NCI-H2196 treated with DMSO at 0.1 percent for 48 hours (cell line): ENCODE results near the gene SEC16A.

ENCODE experiments used
- DNase-seq: peaks from one replicate; lab custom pipeline; 2025; ENCODE audit not compliant: unreplicated experiment; lab: John Stamatoyannopoulos, UW

The SEC16A gene

DNA sequence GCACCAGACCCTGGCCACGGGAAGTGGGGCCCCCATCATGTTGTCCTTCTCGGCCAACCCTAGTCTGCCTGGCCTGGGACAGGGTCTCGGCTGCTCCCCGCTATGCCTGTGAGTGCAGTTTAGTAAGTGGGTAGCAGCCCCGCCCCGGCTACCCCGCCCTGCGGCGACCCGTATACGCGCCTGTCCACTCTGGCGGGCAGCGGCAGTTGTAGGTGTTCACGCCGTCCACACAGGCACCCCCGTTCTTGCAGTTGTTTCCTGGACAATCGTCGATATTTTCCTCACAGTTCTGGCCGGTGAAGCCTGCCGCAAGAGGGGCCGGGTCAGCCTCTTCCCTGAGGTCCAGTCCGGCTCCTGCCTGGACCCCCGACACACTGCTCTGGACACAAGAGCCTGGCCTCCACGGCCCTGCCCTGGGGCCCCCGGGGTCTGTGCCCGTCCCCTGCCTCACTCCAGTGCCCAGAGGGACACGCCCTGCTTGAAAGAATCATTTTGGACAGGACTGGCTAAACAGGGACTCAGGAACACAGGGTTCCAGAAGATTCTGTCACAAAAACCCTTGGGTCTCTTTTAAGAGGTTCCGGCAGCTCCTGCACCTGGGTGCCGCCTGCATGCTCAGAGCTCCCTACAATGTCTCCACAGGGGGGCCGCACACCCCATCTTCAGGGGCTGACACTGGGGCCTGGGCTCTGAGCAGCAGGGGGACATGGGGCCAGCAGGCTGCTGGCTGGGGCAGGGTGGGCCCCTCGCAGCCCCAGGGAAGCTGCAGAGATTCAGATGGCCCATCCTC lies 36.6 kb upstream of the SEC16A start:
- no peak for DNase-seq

DNA sequence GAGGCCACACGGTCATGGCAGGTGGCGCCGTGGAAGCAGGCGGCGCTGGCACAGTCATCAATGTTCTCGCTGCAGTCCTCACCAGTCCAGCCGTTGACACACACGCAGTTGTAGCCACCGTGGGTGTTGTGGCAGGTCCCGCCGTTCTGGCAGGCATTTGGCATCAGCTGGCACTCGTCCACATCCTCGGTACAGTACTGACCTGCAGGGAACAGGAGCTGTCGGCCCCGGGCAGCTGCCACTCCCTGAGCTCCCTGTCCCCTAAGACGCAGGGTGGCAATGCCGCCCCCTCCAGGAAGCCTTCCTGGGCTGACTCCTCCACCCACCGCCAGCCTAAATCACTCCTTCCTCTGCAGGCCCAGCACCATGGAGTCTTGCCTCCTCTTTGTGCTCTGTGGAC lies 35.8 kb upstream of the SEC16A start:
- DNase-seq, result no peak

DNA sequence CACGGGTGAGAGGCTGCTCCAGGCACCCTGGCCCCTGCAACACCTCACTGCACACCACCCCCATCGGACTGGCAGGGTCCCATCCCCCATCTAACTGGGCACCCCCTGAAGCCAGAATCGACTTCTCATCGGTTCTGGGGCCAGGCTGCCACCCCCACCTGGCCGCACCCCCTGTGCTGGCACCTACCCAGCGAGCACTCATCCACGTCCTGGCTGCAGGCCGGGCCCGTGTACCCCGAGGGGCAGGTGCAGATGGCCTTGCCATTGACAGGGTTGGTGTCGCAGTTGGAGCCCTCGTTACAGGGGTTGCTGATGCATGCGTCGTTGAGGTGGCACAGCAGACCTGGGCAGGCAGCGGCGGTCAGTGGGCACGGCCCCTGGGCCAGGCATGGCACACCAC lies 35.1 kb upstream of the SEC16A start:
- DNase-seq, result no peak

DNA sequence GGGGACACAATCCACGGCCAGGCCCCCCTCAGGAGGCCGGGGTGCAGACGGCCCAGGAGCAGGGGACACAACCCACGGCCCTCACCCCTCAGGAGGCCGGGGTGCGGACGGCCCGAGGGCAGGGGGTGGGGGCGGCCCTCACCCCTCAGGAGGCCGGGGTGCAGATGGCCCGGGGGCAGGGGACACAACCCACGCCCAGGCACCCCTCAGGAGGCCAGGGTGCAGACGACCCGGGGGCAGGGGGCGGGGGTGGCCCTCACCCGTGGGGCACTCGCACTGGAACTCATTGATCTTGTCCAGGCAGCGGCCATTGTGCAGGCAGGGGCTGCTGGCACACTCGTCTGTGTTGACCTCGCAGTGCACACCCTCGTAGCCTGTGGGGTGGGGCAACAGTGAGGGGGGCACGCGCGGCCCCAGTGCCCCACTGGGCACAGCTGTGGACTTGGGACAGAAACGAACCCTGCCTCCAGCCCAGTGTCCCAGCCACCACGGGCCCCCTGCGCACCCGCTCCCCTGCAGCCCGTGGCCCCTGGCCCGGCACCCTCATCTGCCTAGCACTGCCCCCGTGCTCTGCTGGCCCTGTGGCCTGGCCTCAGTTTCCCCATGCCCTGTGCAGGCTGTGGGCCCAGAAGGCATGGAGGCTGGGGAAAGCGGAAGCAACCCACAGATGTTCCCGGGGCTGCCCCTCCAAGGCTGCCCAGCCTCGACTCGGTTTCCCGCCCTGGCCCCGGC lies 34.3 kb upstream of the SEC16A start:
- DNase-seq, result no peak

DNA sequence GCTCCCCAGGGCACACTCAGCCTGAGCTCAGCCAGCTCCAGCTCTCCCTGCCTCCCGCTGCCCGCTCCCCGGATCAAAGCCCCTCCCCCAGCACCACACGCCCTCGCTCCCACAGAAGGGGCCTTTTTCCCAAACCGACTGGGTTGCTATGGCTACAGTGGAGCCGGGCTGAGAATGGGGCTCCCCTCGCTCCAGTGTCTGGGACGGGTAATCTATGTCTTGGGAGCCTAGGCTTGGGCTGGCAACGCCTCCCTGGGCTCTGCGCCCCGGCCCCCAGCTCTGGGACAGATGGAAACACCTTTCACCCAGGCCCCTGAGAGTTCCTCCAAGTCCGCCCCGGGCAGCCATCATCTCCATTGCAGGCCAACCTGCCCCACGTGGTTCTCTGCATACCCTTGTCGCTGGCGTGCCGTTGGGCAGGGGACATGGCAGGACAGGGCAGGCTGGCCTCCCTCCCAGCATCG lies 33.4 kb upstream of the SEC16A start:
- DNase-seq, result no peak

DNA sequence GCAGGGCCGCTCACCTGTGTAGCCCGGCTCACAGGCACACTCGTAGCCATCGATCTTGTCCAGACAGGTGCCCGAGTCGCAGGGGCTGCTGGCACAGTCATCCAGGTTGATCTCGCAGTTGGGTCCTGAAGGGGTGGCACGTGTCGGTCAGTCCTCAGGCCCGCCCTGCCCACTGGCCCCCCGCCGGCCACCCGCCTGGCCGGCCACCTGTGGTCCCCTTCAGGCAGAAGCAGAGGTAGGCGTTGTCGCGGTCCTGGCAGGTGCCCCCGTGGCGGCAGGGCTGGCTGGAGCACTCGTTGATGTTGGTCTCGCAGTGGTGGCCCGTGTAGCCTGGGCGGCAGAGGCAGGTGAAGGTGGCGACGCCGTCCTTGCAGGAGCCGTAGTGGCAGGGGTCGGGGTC lies 32.4 kb upstream of the SEC16A start:
- no peak for DNase-seq

DNA sequence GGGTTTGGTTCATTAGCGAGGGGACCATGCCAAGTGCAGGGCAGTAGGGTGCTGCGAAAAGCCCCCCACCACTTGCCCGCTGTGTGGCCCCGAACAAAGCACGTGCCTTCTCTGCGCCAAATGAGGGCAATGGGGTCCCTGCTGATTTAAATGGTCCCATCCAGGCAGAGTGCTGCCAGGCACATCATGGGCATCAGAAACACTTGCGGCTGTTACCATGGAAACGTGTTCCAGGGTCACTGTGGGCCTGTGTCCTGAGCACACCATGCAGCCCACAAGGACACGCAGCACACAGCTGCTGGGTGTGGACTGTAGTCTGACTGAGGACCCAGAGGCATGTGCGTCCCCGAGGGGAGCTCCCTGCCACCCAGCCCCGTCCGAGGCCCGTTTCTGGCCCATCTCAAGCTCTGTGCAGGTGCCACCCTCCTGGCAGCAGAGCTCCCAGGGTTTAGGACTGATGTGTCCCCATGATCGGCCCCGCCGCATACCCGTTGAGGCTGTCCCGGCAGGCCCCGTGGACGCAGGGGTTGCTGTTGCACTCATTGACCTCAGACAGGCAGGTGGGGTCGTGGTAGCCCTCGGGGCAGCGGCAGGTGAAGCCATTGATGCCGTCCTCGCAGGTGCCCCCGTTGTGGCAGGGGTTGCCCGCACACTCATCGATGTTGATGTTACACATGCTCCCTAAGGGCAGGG lies 31.3 kb upstream of the SEC16A start:
- no peak for DNase-seq

DNA sequence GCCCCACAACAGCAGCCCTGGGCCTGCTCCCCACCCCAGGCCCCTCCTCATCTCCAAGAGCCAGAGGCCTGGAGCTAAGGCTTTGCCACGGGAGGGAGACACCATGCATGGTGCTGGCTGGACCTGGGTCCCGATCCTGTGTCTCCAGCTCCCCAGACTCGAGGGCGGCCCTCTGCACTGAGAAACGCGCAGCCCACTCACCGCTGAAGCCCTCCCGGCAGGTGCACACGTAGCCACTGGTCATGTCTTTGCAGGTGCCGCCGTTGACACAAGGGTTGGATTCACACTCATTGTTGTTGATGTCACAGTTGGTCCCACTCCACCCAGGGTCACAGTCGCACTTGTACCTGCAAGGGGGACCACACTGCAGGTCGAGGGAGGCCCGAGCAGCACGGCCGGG lies 30.4 kb upstream of the SEC16A start:
- no peak for DNase-seq

DNA sequence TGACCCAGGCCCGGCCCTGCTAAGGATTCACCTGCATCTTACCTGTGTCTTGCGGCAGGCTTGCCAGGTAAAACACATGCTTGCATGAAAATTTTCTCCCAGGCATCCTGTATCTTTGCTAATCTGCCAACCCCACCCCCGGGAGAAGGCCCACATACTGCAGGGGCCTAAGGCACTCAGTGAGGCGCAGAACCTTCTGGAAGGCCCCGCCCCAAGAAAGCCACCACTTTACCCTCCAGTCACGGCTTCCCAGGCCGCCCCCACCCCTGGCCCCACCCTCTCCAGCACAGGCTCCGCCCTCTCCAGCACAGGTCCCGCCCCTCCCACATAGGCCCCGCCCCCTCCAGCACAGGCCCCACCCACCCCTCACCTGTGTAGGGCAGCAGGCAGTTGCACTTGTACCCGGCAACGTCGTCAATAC lies 29.8 kb upstream of the SEC16A start:
- no peak for DNase-seq

DNA sequence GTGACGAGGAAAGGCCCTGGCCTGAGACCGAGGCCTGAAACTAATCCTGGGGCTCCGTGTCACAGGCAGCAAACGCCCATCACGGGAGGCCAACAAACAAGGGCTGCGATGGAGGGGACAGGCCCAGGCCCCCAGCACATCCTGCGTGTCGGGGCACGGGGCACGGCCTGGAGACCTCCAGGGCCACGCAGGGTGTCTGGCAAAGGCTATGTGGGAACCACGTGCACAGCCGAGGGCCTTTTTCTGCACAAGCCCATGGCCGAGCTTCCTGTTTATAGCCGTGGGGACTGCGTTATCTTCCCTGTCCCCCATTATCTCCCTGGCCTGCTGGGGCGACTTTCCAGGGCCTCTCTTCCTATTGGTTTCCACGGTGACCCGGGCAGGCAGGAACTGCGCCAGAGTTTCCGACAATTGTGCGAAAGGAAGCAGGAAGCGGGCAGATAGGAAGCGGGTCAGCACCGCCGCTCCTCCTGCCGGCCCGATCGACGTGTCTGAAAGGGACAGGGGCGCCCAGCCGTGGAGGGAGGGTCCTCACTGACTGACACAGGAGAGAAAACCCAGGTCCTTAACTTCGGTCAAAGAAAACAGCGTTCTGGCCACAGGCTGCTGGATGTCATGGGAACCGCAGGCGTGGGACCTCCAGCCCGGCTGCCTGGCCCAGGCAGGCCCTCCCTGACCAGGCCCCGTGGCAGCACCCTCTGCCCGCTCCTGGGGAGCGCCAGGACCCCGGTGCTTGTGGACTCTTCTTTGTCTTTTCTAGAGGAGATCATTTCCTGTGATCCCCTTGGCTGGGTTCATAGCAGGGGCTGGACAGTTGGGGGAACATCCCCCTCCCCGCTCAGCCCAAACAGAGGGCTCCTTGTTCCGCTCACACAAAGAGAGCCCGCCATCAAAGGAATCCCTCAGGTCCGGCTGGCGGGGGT lies 29.1 kb upstream of the SEC16A start:
- no peak for DNase-seq

DNA sequence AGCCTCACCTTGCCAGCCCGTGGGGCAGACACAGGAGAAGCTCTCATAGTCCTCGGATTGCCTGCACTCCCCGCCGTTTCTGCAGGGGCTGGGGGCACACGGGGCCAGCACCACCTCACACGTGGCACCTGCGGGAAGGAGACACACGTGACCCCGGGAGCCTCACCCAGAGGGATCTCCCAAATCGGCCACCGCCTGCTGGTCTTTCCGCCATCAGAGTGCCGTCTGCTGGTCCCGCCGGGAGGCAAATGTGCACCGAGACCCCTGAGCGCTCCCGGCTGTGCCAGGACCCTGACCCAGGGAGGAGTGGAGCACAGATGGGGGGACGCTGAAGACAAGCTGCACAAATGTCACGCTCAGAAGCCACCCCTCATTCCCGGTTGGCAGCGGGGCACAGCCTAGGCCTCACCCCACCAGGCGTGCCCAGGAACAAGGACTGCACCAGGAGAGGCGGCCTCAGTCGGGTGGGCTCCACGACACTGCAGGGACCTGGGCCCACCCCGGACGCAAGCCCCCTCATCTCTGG lies 28.4 kb upstream of the SEC16A start:
- DNase-seq, result no peak

DNA sequence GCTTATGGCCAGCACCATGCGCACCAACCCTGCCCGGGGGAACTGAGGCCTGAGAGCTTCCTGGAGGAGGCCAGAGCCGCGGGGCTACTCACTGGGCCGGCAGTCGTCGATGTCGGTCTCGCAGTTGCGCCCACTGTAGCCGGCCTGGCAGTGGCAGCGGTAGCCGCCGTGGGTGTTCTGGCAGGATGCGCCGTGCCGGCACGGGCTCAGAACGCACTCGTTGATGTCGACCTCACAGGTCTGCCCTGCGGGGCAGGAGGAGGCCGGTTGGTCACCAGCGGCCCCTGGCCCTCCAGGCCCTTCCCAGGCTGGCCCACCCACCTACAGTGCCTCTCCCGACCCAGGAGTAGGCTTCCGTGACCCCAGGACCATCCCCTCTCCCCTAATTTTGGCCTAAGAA lies 27.7 kb upstream of the SEC16A start:
- no peak for DNase-seq

DNA sequence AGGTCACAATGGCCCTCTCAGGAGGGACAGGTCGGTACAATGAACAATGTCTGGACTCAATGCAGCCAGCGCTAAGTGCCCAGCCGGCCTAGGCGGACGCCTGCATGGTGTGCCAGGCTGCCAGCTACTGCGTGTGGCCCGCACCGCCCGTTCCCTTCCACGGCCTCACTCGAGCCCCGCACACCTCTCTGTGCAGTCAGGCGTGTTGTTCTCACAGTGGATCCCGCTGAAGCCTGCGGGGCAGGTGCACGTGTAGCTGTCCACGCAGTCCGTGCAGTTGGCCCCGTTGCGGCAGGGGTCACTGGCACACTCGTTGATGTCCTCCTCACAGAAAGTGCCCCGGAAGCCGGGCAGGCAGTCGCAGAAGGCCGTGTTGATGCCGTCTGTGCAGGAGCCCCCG lies 26.7 kb upstream of the SEC16A start:
- no peak for DNase-seq

DNA sequence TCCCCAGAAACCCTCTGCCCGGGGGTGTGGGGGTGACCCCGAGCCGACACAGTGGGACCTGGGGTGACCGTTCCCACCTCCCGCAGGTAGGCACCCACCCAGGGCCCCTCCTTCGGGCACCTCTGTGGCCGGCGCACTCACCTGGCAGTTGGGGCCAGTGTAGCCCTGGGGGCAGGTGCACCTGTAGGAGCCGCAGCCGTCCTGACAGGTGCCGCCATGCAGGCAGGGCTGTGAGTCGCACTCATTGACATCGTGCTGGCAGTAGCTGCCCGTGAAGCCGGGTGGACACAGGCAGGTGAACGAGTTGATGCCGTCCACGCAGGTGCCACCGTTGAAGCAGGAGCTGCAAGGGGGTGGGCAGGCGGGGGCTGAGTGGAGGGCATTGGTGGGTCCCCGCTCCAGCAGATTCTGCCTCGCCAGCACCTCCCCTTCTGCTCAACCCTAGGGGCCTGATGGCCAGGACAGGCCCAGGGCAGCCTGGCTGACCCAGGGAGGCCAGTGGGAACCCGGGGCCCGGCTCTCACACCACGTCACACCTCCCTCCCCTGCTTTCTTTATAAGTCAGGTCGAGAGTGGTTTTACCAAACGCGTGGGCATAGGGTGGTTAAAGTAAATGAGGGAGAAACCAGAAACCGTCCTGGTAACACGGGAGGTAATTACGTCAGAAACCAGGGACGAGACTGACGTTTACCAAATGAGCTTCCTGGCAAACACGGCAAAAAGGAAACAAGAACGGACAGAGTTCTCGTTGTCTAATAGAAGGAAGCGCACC lies 26.1 kb upstream of the SEC16A start:
- DNase-seq, result no peak

DNA sequence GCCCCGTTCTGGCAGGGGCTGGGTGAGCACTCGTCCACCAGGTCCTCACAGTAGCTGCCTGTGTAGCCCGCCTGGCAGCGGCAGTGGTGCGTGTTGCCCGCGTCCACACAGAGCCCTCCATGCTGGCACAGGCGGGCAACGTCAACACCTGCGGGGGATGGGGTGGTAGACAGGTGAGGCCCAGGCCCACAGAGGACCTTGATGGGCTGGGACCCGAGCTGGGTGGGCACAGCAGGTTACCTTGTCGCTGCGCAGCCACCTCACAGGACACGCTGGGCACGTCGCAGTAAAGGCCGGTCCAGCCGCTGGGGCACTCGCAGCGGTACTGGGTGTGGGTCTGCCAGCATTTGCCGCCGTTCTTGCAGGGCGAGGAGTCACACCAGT lies 25.1 kb upstream of the SEC16A start:
- DNase-seq, result no peak

DNA sequence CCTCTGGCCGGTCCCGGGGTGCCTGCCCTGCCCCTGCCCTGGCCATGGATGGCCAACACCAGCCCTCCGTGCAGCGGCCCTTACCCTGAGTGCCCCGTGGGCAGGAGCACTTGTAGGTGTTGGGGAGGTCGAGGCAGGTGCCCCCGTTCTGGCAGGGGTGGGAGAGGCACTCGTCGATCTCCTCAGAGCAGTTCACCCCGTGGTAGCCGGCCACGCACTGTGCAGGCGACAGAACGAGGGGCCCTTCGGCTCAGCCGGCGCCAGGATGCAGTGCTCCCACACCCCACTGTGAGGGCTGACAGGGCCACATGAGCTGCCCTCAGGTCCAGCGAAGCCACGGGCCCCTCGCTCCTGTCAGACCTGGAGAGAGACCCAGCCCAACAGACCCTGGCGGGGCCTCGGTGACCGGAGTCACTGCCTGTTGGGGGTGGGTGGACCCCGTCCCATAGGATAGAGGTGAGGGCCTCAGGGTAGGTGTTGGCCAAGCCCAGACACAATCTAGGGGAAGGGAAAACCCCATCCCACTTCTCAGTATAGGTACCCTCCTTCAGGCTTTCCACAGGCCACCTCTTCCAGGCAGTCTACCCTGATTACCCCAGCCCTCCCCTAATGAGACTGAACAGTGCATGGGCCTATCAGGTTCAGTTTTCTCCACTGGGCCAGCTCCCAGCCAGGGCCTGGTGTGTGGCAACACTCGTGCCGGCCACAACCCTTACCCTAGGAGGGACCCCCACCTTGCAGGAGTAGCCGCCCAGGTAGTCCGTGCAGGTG lies 24.6 kb upstream of the SEC16A start:
- DNase-seq, result no peak

DNA sequence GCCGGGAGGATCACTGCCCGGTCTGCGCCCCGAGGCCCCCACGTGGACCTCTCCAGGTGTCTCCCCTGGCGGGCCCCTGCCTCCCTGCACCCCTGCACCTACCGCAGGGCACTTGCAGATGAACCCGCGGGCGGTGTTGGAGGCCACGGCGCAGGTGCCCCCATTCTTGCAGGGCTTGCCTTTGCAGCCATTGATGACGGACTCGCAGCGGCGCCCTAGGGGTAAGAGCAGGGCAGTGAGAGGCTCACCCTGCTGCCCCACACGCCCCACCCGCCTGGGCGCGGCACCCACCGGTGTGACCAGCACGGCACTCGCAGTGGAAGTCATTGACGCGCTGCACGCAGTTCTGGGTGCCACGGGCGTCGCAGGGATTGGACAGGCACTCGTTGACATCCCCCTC lies 23.6 kb upstream of the SEC16A start:
- no peak for DNase-seq

DNA sequence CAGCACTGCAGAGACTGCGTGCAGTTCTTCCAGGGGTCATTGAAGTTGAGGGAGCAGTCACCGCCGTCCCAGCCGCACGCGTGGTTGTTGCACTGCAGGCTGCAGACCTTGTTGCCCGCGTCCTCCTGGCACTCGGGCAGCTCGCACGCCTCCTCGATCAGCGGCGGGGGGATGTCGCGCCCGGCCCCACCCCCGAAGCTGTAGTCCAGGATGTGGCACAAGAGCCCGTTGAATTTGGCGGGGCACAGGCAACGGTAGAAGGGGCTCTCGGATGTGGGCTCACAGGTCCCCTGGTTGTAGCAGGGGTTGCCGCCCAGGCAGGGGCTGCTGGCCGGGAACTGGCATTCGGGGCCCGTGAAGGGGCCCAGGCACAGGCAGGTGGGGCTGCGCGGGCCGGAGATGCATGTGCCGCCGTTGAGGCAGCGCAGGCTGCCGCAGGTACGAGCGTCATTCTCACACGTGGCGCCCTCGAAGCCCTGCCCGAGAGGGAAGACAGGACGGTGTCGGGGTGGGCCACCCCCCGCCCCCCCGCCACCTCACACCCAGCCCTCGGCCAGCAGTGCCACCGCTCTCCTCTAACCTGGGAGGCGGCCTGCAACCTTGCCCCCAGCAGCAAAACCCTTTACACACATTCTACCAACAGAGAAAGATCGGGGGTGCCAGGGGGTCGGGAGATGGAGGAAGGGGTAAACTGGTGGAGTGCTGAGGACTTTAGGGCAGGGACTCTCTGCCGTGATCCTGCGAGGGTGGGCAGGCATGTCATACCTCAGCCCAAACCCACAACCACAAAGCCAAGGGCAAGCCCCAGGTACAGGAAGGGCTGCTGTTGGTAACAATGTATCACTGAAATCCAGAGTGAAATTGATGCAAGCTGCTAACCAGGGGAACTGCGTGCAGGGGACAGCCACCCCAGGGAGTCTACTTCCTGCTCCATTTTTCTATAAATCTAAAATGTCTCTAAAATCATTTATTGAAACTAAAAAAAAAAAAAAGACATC lies 22.9 kb upstream of the SEC16A start:
- DNase-seq, result no peak
